Cardiac fibroblast (primary cell): ENCODE results near the gene MCM8.

Experiments used
- DNase-seq, 2 donors: peaks; one replicate each; pipeline versions ENCODE4 v3.0.0 to v3.0.0-alpha.2; 2010; ENCODE audit warnings: low read depth in 2 of 2
- H3K4me3 ChIP-seq, 2 donors: replicated peaks in 1 of 2; 1 replicate in 1 of 2; 2 replicates in 1 of 2; pipeline ENCODE4 v1.5.1; 2011; ENCODE audit warnings: low read depth in 2 of 2, low read length in 2 of 2, mild to moderate bottlenecking in 2 of 2, moderate library complexity in 1 of 2
- CTCF ChIP-seq: IDR thresholded peaks from one replicate; pipeline ENCODE4 v1.5.1; 2011; ENCODE audit warnings: low read depth, mild to moderate bottlenecking, low read length, inconsistent platforms

The MCM8 gene

GRCh38 chr20:5977223-5977622, 26.8 kb downstream of the MCM8 start:
- no peak for TF ChIP-seq CTCF
- H3K4me3 ChIP-seq, result no peak overlapping the region
- DNase-seq, result no peak

- TF ChIP-seq CTCF, result no peak
- DNase-seq, result no peak
- no peak overlapping the region for H3K4me3 ChIP-seq
Observed at GRCh38 chr20:5977975-5978374, 27.5 kb downstream of the MCM8 start.

GRCh38 chr20:5979801-5980200, 29.3 kb downstream of the MCM8 start:
- no peak for TF ChIP-seq CTCF

GRCh38 chr20:5980720-5981538, 30.5 kb downstream of the MCM8 start:
- TF ChIP-seq CTCF, result no peak
- no peak overlapping the region for H3K4me3 ChIP-seq
- DNase-seq, result no peak

More at GRCh38 chr20:5979801-5980200, 29.3 kb downstream of the MCM8 start:
- no peak for DNase-seq
- H3K4me3 ChIP-seq, result no peak overlapping the region

GRCh38 chr20:5987383-5987782, 36.9 kb downstream of the MCM8 start:
- TF ChIP-seq CTCF, result no peak
- no peak overlapping the region for H3K4me3 ChIP-seq
- no peak for DNase-seq

GRCh38 chr20:5989539-5989938, 39.1 kb downstream of the MCM8 start:
- no peak for TF ChIP-seq CTCF
- no peak overlapping the region for H3K4me3 ChIP-seq
- no peak for DNase-seq

- no peak for TF ChIP-seq CTCF
- H3K4me3 ChIP-seq, result no peak overlapping the region
- DNase-seq, result no peak
Observed at GRCh38 chr20:5990946-5991345, 40.5 kb downstream of the MCM8 start.
